ENCODE data around the gene NUP210L.

NUP210L gene

GRCh38 chr1:154154534-154155191 lies at the start of gene NUP210L:
Gene NUP210L, minus strand, starts transcription at chr1:154155073.
- DNase-seq: no peak

- DNase-seq: no peak
These were observed 44.6 kb upstream of the NUP210L start for GRCh38 chr1:154199563-154199879.

GRCh38 chr1:154198756-154199562 lies 44.1 kb upstream of the NUP210L start:
- DNase-seq: peak; percentile 86

DNA sequence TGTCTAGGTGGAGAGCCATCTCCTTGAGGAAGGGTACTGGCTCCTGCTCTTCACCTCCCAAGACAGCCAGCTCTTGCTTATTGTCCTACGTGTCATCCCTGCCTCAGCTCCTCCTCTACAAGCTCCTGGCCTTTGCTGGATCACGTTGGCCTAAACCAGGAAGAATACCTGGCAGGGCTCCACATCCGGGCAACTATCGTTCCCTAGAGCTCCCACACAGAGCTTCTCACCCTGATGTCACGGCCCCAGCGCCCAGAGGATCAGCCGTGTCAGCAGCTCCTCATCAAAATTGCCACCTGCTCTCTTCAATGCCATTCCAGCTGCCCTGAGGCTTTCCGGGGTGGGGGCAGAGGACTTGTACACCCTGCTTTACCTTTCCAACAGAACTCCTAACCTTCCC lies 38.9 kb upstream of the NUP210L start:
- DNase-seq: no peak

- no peak for DNase-seq
These were observed 37.6 kb upstream of the NUP210L start for GRCh38 chr1:154192476-154192875.

GRCh38 chr1:154191990-154192461 lies 37.2 kb upstream of the NUP210L start, which contains the start of gene TPM3:
Gene TPM3, minus strand, starts transcription at chr1:154192100. Its CDS starts 82 bp downstream, at chr1:154192018.
- peak; percentile 34 for DNase-seq

GRCh38 chr1:154190550-154190949 lies 35.7 kb upstream of the NUP210L start:
- no peak for DNase-seq

DNA sequence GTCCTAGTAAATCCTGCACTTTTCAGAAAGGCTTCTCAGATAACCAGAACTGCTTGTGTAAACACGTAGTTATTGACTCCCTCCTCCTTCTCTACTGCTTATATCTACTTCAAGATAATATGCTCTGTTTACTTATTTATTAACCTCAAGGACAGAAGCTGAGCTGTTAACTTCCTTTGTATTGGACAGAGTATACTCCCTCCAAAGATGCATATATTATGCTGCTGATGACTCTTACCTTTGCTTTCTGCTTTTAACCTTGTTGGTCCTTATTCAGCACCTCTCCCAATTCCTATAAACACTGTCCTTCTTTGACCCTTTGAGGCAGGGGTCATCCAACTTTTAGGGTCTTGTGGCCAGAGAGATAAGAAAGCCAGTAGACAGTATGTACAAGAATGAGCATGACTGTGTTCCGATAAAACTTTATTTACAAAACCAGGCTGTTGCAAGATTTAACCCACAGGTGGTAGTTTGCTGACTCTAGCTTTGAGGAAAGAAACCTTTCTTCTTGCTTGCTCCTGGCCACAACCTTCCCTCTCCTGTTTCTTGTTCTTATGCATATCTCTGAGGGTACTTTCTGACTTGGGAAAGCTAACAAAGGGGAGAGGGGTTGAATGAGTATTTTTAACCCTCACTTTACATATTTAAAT lies 32.1 kb upstream of the NUP210L start:
- peak; percentile 27 for DNase-seq

- peak; percentile 84 for DNase-seq
These were observed 31.3 kb upstream of the NUP210L start for GRCh38 chr1:154186177-154186576.

GRCh38 chr1:154183046-154183915 lies 28.4 kb upstream of the NUP210L start:
- DNase-seq: peak; percentile 98

DNA sequence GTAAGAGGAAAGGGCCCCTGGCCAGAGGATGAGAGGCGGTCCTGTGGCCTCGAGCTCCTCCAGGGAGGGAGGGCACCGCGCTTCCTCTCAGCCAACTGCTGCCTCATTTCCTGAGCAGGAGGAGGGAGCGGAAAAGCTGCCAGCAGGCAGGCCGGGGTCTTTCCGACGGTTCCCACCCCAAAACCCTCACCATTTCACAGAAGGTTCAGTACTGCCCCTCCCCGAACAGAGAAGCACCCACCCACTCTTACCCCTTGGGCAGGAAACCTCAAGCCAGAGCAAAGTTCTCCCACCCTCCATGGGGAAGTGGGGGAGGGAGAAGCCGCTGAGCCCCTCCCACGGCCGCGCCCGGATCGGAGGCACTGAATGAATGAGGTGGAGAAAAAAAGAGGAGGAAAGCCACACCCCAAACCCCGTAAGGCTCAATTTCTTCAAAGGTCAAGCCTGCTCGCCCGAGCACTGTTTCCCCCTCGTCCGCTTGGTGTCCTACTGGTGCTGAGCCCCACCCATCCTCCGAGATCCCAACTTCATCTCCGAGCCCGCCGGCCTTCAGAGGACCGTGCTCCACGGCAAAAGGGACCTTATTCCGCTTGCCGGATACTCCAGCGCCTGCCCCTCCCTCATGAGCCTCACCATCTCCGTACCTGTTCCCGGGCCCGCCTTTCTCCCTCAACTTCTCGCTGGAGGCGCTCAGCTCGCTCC lies 27.6 kb upstream of the NUP210L start:
- DNase-seq: peak; percentile 92

DNA sequence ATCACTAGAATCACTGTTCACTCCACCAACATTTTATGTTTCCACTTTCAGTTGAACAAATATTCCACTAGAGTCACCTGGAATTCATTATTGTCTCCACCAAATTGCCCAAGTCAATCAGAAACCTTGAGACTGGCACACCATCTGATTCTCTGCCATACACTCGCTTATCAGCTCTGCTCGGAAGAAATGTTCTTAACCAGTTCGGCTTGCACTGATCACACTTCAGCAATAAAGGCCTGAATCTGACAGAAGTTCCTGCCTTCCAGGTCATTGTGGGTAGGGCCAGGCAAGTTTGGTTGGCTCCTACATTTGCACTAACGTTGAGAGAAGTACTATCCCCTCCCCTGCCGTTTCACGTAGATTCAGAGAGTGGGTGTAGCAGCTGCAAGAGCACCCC lies 27.1 kb upstream of the NUP210L start:
- no peak for DNase-seq

DNA sequence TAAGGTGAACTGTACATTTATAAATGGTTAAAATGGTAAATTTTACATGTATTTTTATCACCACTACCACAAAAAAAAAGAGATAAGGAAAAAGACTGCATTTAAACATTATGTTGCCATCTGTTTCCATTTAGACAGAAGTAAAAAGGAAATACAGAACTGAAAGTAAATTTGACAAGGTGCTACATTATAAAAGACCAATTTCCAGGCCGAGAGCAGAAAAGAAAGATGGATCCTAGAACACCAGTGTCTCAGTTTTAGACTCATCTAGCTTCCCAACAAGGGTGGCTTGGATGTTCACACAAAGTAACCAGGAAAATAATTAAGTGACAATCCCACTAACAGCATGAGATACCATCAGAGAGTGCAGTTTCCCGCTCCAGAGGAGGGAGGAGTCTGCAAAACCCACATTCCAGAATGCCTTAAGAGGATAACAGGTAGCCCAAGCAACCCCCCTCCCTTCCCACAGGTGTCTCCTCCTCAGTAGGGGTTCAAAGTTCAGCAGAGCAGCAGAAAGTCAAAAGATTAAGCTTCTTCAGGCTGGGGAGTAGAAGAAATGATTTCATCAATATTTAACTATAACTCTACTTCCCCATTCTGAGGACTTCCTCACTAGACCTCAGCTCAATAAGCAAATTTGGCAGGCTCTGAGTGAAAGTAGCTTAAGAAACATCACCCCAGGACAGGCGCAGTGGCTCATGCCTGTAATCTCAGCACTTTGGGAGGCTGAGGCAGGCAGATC lies 25.2 kb upstream of the NUP210L start:
- DNase-seq: peak; percentile 65

GRCh38 chr1:154178911-154179811 lies 24.3 kb upstream of the NUP210L start:
- DNase-seq: peak; percentile 57

- DNase-seq: peak; percentile 84
These were observed 23.1 kb upstream of the NUP210L start for GRCh38 chr1:154178013-154178412.

DNA sequence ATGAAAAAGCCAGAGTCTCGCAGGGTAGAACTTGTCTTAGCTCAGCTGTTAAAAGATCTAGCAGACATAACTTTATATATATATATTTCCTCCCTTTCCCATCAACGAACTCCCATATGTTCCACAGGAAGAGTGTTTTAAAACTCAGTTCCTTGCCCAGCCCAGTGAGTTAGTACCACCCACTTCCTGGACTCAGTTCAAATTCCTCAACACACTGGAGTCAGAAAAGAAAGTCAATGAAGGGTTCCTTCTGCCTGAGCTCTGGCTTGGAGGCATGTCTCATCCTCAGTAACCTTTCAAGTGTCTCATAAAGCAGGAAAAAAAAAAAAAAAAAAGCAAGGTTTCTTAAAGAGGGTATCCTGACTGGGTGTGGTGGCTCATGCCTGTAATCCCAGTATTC lies 21.5 kb upstream of the NUP210L start:
- DNase-seq: peak; percentile 61

DNA sequence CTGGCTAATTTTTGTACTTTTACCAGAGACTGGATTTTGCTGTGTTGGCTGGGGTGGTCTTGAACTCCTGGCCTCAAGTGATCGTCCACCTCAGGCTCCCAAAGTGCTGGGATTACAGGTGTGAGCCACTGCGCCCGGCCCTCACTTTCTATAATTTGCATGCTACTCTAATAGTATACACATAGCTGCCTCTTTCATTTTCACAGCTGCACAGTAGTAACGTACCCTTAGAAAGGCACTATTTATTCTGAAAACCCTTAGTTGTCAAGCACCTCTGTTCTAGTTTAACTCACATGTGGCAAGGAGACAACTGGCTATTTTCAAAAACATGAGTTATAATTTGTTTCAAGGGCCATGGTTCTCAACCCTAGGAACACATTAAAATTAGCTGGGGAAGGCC lies 19.8 kb upstream of the NUP210L start:
- no peak for DNase-seq

DNA sequence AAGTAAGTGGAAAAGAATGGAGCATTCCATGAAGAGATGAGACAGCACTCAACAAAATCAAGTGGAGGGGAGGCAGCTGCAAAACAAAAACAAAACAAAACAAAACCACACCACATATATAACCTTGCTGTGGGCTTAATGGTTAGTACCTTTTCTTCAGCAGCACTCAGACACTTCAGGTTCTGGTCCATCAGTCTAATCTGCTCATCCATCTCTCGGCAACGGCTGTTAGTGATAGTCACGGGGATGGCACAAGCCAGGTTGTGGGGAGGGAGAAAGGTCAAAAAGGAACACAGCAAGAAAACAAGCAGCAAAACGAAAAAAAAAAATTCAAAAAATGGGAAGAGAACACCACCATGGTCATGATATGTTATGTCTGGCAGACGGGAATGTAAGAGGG lies 17.0 kb upstream of the NUP210L start:
- no peak for DNase-seq

- no peak for DNase-seq
These were observed 16.3 kb upstream of the NUP210L start for GRCh38 chr1:154171223-154171583.

DNA sequence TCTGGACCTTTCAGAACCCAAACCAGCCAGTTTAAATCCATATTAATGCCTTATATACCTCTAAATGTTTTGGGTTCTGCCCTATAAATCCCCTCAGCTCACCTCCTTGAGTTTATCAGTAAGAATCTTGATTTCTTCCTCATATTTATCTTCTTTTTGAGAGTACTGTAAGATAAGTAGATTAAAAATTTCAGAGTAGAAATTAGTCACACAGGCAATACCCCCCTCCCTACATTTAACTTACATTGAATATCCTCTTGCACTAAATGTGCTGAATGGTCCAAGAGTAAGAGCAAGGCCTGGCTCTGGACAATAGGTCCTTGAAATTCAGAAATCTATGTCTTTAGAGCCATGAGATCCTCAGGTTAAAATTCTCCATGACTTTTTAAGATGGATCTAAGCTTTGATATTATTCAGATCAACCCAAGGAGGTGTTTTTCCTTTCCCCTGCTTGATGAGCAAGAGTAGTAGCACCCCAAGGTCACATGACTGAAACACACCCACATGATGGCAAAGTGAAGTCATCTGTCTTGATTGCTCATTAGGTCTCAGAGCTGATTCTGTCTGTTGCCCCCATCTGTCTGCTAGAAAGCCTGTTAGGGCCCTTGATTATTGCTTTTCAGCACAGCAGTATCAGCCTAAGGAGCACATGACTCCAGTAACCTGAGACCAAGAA lies 15.8 kb upstream of the NUP210L start:
- DNase-seq: peak; percentile 19
